ENCODE measurements around the gene POLR2H.

DNA sequence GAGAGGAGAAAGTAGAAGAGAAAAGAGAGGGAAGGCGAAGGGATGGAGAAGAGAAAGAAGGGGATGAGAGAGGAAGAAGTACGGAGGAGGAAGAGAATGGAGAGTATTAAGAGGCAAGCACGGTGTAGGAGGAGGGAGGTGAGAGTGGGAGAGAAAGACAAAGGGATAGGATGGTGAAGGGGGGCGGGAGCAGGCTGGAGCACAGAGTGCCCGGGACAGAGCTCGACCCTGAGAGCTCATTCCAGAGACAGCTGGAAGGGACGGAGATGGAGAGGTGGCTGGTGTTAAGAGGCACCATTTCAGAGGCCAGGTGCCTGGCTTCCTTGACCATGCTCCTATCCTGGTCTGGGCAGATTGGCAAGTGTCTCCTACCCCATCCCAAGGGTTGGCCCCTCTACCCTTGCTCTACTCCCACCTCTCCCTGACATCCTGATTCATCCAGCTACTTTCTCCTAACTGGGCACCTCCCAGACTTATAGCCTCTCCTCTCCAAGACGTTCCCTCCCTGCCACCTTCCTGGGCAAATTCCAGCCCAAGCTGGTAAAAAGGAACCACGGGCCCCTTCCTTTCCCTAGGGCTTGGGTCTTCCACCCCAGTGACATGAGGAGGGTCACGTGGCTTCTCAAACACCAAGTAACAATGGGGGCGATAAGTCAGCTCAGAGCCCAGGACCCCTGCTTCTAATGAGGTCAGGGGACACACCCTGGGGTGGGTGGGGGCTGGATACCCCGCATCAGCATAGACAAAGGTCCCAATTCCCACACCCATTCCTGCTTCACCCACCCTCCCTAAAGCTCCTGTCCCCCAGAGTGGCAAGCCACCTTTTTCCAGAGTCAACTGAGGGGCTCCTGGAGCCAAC, 1.2 kb upstream of the POLR2H start:
- TF ChIP-seq, protein P1, sequence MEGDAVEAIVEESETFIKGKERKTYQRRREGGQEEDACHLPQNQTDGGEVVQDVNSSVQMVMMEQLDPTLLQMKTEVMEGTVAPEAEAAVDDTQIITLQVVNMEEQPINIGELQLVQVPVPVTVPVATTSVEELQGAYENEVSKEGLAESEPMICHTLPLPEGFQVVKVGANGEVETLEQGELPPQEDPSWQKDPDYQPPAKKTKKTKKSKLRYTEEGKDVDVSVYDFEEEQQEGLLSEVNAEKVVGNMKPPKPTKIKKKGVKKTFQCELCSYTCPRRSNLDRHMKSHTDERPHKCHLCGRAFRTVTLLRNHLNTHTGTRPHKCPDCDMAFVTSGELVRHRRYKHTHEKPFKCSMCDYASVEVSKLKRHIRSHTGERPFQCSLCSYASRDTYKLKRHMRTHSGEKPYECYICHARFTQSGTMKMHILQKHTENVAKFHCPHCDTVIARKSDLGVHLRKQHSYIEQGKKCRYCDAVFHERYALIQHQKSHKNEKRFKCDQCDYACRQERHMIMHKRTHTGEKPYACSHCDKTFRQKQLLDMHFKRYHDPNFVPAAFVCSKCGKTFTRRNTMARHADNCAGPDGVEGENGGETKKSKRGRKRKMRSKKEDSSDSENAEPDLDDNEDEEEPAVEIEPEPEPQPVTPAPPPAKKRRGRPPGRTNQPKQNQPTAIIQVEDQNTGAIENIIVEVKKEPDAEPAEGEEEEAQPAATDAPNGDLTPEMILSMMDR (IDR thresholded peaks at IDR 0.05), result no peak
- TF ChIP-seq ESRRA (CRISPR knock-in tag; IDR thresholded peaks at IDR 0.05; ENCODE audit: borderline replicate concordance) (no peak), SMAD3 (CRISPR knock-in tag; IDR thresholded peaks at IDR 0.05; ENCODE audit: borderline replicate concordance) (no peak)
- TF ChIP-seq, protein P2, sequence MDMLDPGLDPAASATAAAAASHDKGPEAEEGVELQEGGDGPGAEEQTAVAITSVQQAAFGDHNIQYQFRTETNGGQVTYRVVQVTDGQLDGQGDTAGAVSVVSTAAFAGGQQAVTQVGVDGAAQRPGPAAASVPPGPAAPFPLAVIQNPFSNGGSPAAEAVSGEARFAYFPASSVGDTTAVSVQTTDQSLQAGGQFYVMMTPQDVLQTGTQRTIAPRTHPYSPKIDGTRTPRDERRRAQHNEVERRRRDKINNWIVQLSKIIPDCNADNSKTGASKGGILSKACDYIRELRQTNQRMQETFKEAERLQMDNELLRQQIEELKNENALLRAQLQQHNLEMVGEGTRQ (CRISPR knock-in tag; IDR thresholded peaks at IDR 0.05), result peak; percentile 53
- TF ChIP-seq, protein P3, sequence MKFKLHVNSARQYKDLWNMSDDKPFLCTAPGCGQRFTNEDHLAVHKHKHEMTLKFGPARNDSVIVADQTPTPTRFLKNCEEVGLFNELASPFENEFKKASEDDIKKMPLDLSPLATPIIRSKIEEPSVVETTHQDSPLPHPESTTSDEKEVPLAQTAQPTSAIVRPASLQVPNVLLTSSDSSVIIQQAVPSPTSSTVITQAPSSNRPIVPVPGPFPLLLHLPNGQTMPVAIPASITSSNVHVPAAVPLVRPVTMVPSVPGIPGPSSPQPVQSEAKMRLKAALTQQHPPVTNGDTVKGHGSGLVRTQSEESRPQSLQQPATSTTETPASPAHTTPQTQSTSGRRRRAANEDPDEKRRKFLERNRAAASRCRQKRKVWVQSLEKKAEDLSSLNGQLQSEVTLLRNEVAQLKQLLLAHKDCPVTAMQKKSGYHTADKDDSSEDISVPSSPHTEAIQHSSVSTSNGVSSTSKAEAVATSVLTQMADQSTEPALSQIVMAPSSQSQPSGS (CRISPR knock-in tag; IDR thresholded peaks at IDR 0.05; ENCODE audit: borderline replicate concordance, low read depth), result no peak

All from WTC11 (cell line).